Measurements from ENCODE around the gene MYL3. TPM values are rescaled to one million over a fixed set of nuclear protein-coding genes. Genes with fewer than 3 reads are reported as not detected.

MYL3 gene
- total RNA-seq, 5 donors from 2014 or later (not counting 1 experiment from before 2014, with no cell fraction given), result not detected

DNA sequence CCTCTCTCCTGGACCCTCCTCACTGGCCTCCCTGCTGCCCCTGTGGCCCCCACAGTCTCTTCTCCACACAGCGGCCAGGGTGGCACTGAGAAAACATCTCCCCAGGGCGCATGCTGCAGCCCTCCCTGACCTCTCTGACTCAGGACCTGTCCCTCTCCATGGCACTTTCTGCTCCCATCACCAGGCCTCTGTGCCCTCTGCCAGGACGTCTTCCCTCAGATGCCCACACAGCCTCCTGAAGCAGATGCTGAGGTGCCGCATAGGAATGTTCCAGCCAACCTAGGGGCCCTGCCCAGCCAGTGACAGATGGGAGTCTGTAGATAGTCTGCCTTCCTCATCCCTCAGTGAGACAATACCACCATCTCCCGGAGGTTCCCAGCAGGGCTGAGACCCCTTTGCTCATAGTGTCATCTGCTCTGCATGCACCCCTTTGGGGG is 8.7 kb downstream of the MYL3 start:
- H3K9me3 ChIP-seq, result no peaks in the 10 kb centered on the region
- no peak overlapping the region for H3K27ac ChIP-seq (ENCODE audit: low read length)
- no peak for ATAC-seq (replicated peaks in 1 of 4)
- Mint-ChIP-seq H3K36me3 (no peaks in the 10 kb centered on the region), H3K27me3 (peaks cover 4 to 11% of the 10 kb centered on the region in 2 donors), H3K27ac (no peak overlapping the region), H3K4me3 (no peak overlapping the region), H3K4me1 (no peaks in the 10 kb centered on the region), H3K9me3 (no peaks in the 10 kb centered on the region)
- POLR2A ChIA-PET, result no interaction called here
- H3K4me1 ChIP-seq (ENCODE audit: control insufficient read depth in 1 of 2, extremely low read depth in 1 of 2, insufficient read depth in 2 of 2, low read length in 2 of 2), result no peaks in the 10 kb centered on the region
- CTCF ChIA-PET, result no interaction called here
- no peak overlapping the region for H3K4me3 ChIP-seq (ENCODE audit: control insufficient read depth in 1 of 2, extremely low read depth in 1 of 2, low read length in 1 of 2)
- H3K36me3 ChIP-seq (ENCODE audit: control insufficient read depth in 2 of 2, extremely low read depth in 1 of 2, insufficient read depth in 1 of 2, low read length in 1 of 2), result no peaks in the 10 kb centered on the region
- DNase-seq, result no peak
- 92% methylated on average over 3 of the region's 5 CpGs for WGBS (ENCODE audit: insufficient coverage)
- H3K27me3 ChIP-seq (replicated peaks in 1 of 2; ENCODE audit: control insufficient read depth in 2 of 2, extremely low read depth in 1 of 2, insufficient read depth in 2 of 2, low read length in 1 of 2), result peaks cover 0 to 19% of the 10 kb centered on the region in 2 experiments

GRCh38 chr3:46853441-46854415 is 9.5 kb downstream of the MYL3 start:
- ChIA-PET POLR2A (no interaction called here), CTCF (no interaction called here)
- peaks cover 4 to 11% of the 10 kb centered on the region in 2 donors for H3K27me3 Mint-ChIP-seq
- no peak overlapping the region for H3K27ac Mint-ChIP-seq
- H3K9me3 ChIP-seq, result no peaks in the 10 kb centered on the region
- H3K4me3 Mint-ChIP-seq, result no peak overlapping the region
- H3K27me3 ChIP-seq (replicated peaks in 1 of 2; ENCODE audit: control insufficient read depth in 2 of 2, extremely low read depth in 1 of 2, insufficient read depth in 2 of 2, low read length in 1 of 2), result peaks cover 0 to 22% of the 10 kb centered on the region in 2 experiments
- H3K36me3 ChIP-seq (ENCODE audit: control insufficient read depth in 2 of 2, extremely low read depth in 1 of 2, insufficient read depth in 1 of 2, low read length in 1 of 2), result no peaks in the 10 kb centered on the region
- WGBS (ENCODE audit: insufficient coverage), result 92% methylated on average over 13 of the region's 15 CpGs
- H3K9me3 Mint-ChIP-seq, result no peaks in the 10 kb centered on the region
- no peaks in the 10 kb centered on the region for H3K36me3 Mint-ChIP-seq
- no peaks in the 10 kb centered on the region for H3K4me1 ChIP-seq (ENCODE audit: control insufficient read depth in 1 of 2, extremely low read depth in 1 of 2, insufficient read depth in 2 of 2, low read length in 2 of 2)
- ATAC-seq (replicated peaks in 1 of 4) (no peak), DNase-seq (peak in 1 of 35 experiments; percentile 1)
- no peaks in the 10 kb centered on the region for H3K4me1 Mint-ChIP-seq
- H3K4me3 ChIP-seq (ENCODE audit: control insufficient read depth in 1 of 2, extremely low read depth in 1 of 2, low read length in 1 of 2), result no peak overlapping the region
- no peak overlapping the region for H3K27ac ChIP-seq (ENCODE audit: low read length)

GRCh38 chr3:46852839-46853355 is 10.3 kb downstream of the MYL3 start:
- Mint-ChIP-seq H3K4me3 (no peak overlapping the region), H3K4me1 (no peaks in the 10 kb centered on the region), H3K36me3 (no peaks in the 10 kb centered on the region), H3K27me3 (peaks cover 2 to 10% of the 10 kb centered on the region in 2 donors), H3K27ac (no peak overlapping the region), H3K9me3 (no peaks in the 10 kb centered on the region)
- WGBS (ENCODE audit: insufficient coverage), result 87% methylated on average over 2 of the region's 2 CpGs
- POLR2A ChIA-PET, result no interaction called here
- Histone ChIP-seq H3K27ac (ENCODE audit: low read length) (no peak overlapping the region), H3K9me3 (no peaks in the 10 kb centered on the region), H3K36me3 (ENCODE audit: control insufficient read depth in 2 of 2, extremely low read depth in 1 of 2, insufficient read depth in 1 of 2, low read length in 1 of 2) (no peaks in the 10 kb centered on the region), H3K4me3 (ENCODE audit: control insufficient read depth in 1 of 2, extremely low read depth in 1 of 2, low read length in 1 of 2) (no peak overlapping the region), H3K4me1 (ENCODE audit: control insufficient read depth in 1 of 2, extremely low read depth in 1 of 2, insufficient read depth in 2 of 2, low read length in 2 of 2) (no peaks in the 10 kb centered on the region), H3K27me3 (replicated peaks in 1 of 2; ENCODE audit: control insufficient read depth in 2 of 2, extremely low read depth in 1 of 2, insufficient read depth in 2 of 2, low read length in 1 of 2) (peaks cover 0 to 19% of the 10 kb centered on the region in 2 experiments)
- DNase-seq, result peak in 1 of 35 experiments; percentile 5
- CTCF ChIA-PET, result no interaction called here
- ATAC-seq (replicated peaks in 1 of 4), result peak in 1 of 4 experiments; percentile 22

GRCh38 chr3:46852334-46852720 is 10.9 kb downstream of the MYL3 start:
- DNase-seq, result peak in 1 of 35 experiments; percentile 2
- CTCF ChIA-PET, result no interaction called here

DNA sequence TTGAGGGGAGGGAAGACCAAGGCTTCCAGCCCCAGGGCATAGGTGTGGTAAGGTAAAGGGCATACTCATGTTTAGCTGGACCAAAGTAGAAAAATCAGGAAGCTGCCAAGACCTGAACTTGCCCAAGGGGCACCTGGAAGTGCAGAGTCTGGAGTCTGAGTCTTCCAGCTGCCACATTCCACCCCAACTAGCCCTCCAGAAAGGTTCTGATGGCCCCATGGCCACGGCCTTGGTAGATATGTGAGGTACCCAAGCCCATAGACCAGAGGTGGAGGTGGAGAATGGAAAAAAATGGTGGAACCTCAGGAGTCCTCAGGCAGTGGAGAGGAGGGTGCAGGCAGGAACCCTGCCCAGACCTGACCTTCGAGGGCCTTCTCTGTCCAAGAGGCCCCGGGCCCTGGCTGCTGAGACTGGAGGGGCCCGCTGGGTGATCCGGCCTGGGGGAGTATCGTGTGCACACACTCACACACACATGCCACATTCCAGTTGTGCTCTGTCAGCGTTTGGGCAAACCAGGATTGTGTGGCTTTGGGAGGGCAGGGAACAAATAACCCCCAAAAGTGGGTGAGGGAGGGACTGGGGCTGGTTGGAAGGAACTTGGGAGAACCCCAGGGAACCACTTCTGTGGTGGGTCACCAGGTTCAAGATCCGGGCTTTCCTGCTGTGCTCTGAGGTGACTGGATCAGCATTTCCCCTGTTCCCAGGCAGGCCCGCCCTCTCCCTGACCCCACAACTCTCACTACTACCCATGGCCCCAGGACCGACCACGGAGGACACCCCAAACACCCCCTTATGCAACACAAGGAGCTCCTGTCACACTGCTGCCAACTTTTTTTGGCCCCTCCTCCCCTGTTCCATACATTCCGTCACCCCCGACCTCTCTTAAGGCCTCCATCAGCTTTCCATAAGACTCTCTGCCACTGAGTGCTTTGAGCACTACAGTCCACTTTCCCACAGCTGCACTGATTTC is 11.6 kb downstream of the MYL3 start:
- H3K36me3 ChIP-seq (ENCODE audit: control insufficient read depth in 2 of 2, extremely low read depth in 1 of 2, insufficient read depth in 1 of 2, low read length in 1 of 2), result no peaks in the 10 kb centered on the region
- H3K27me3 ChIP-seq (replicated peaks in 1 of 2; ENCODE audit: control insufficient read depth in 2 of 2, extremely low read depth in 1 of 2, insufficient read depth in 2 of 2, low read length in 1 of 2), result peaks cover 0 to 11% of the 10 kb centered on the region in 2 experiments
- no peaks in the 10 kb centered on the region for H3K9me3 Mint-ChIP-seq
- H3K27ac Mint-ChIP-seq, result no peak overlapping the region
- DNase-seq (peak in 1 of 35 experiments; percentile 13), ATAC-seq (replicated peaks in 1 of 4) (no peak)
- H3K9me3 ChIP-seq, result no peaks in the 10 kb centered on the region
- POLR2A ChIA-PET, result no interaction called here
- H3K27ac ChIP-seq (ENCODE audit: low read length), result no peak overlapping the region
- peaks cover 0 to under 1% (median 0%) of the 10 kb centered on the region in 3 donors for H3K4me1 Mint-ChIP-seq
- CTCF ChIA-PET, result no interaction called here
- no peak overlapping the region for H3K4me3 ChIP-seq (ENCODE audit: control insufficient read depth in 1 of 2, extremely low read depth in 1 of 2, low read length in 1 of 2)
- peaks cover 0 to 5% of the 10 kb centered on the region in 2 experiments for H3K4me1 ChIP-seq (ENCODE audit: control insufficient read depth in 1 of 2, extremely low read depth in 1 of 2, insufficient read depth in 2 of 2, low read length in 2 of 2)
- no peak overlapping the region for H3K4me3 Mint-ChIP-seq
- 93% methylated on average over 5 of the region's 13 CpGs for WGBS (ENCODE audit: insufficient coverage)
- H3K27me3 Mint-ChIP-seq, result no peaks in the 10 kb centered on the region
- no peaks in the 10 kb centered on the region for H3K36me3 Mint-ChIP-seq

More at GRCh38 chr3:46852334-46852720, 10.9 kb downstream of the MYL3 start:
- peaks cover 0 to 6% of the 10 kb centered on the region in 2 donors for H3K27me3 Mint-ChIP-seq
- no peaks in the 10 kb centered on the region for H3K4me1 Mint-ChIP-seq
- 97% methylated on average over 8 of the region's 9 CpGs for WGBS (ENCODE audit: insufficient coverage)
- no peak overlapping the region for H3K27ac Mint-ChIP-seq
- H3K9me3 Mint-ChIP-seq, result no peaks in the 10 kb centered on the region
- Histone ChIP-seq H3K36me3 (ENCODE audit: control insufficient read depth in 2 of 2, extremely low read depth in 1 of 2, insufficient read depth in 1 of 2, low read length in 1 of 2) (no peaks in the 10 kb centered on the region), H3K27ac (ENCODE audit: low read length) (no peak overlapping the region), H3K4me1 (ENCODE audit: control insufficient read depth in 1 of 2, extremely low read depth in 1 of 2, insufficient read depth in 2 of 2, low read length in 2 of 2) (no peaks in the 10 kb centered on the region), H3K4me3 (ENCODE audit: control insufficient read depth in 1 of 2, extremely low read depth in 1 of 2, low read length in 1 of 2) (no peak overlapping the region), H3K9me3 (no peaks in the 10 kb centered on the region), H3K27me3 (replicated peaks in 1 of 2; ENCODE audit: control insufficient read depth in 2 of 2, extremely low read depth in 1 of 2, insufficient read depth in 2 of 2, low read length in 1 of 2) (peaks cover 0 to 15% of the 10 kb centered on the region in 2 experiments)
- H3K36me3 Mint-ChIP-seq, result no peaks in the 10 kb centered on the region
- H3K4me3 Mint-ChIP-seq, result no peak overlapping the region
- ATAC-seq (replicated peaks in 1 of 4), result no peak
- POLR2A ChIA-PET, result no interaction called here

GRCh38 chr3:46850468-46850779 is 12.8 kb downstream of the MYL3 start:
- H3K4me3 ChIP-seq (ENCODE audit: control insufficient read depth in 1 of 2, extremely low read depth in 1 of 2, low read length in 1 of 2), result no peak overlapping the region
- DNase-seq (peak in 1 of 35 experiments; percentile 2), ATAC-seq (replicated peaks in 1 of 4) (no peak)
- no peaks in the 10 kb centered on the region for H3K36me3 ChIP-seq (ENCODE audit: control insufficient read depth in 2 of 2, extremely low read depth in 1 of 2, insufficient read depth in 1 of 2, low read length in 1 of 2)
- peaks cover 0 to 12% of the 10 kb centered on the region in 2 experiments for H3K27me3 ChIP-seq (replicated peaks in 1 of 2; ENCODE audit: control insufficient read depth in 2 of 2, extremely low read depth in 1 of 2, insufficient read depth in 2 of 2, low read length in 1 of 2)
- H3K9me3 Mint-ChIP-seq, result no peaks in the 10 kb centered on the region
- H3K36me3 Mint-ChIP-seq, result no peaks in the 10 kb centered on the region
- peaks cover under 1 to 7% (median 6%) of the 10 kb centered on the region in 3 donors for H3K4me1 Mint-ChIP-seq
- 40% methylated on average over 1 of the region's 1 CpG for WGBS (ENCODE audit: insufficient coverage)
- H3K4me3 Mint-ChIP-seq, result no peak overlapping the region
- H3K27me3 Mint-ChIP-seq, result no peaks in the 10 kb centered on the region
- H3K4me1 ChIP-seq (ENCODE audit: control insufficient read depth in 1 of 2, extremely low read depth in 1 of 2, insufficient read depth in 2 of 2, low read length in 2 of 2), result peaks cover 0 to 15% of the 10 kb centered on the region in 2 experiments
- H3K27ac ChIP-seq (ENCODE audit: low read length), result no peak overlapping the region
- no peaks in the 10 kb centered on the region for H3K9me3 ChIP-seq
- ChIA-PET CTCF (no interaction called here), POLR2A (no interaction called here)
- H3K27ac Mint-ChIP-seq, result no peak overlapping the region

All from T-cell (primary cell).